Caco-2 (cell line): Measurements from ENCODE around the gene MLPH. TPM values are rescaled to one million over a fixed set of nuclear protein-coding genes. Genes with fewer than 3 reads are reported as not detected.

Experiments
- BruUV-seq: library from RNA; stranded (reverse); fragments of 400-500 nt; replicated peaks from 2 replicates; lab custom pipeline; 2021; lab: Mats Ljungman, UMichigan
- CTCF ChIA-PET: fragments of 300-600 bp; sonication (Branson Sonifier 250); formaldehyde crosslinking; loops from one replicate; lab custom pipeline; 2022; ENCODE audit warnings: antibody characterized with exemption; lab: Charles Lee
- POLR2A ChIA-PET: fragments of 300-600 bp; sonication (Branson Sonifier 250); formaldehyde crosslinking; loops from one replicate; lab custom pipeline; 2022; ENCODE audit warnings: antibody characterized with exemption; lab: Charles Lee
- DNase-seq, 2 experiments: peaks; one replicate each; pipeline versions ENCODE4 v3.0.0 to v3.0.0-alpha.2; 2020 to 2022
- H3K27me3 ChIP-seq: replicated peaks from 2 replicates; pipeline ENCODE4 v1.6.0; 2011; ENCODE audit warnings: low read length; ENCODE audit not compliant: control insufficient read depth, insufficient read depth
- H3K36me3 ChIP-seq: 2 replicates; pipeline ENCODE4 v1.5.1; 2011; ENCODE audit warnings: low read length; ENCODE audit not compliant: control insufficient read depth, insufficient read depth
- H3K4me1 ChIP-seq: fragments of 250-450 bp; sonication (Bioruptor Pico); 2 replicates; pipeline ENCODE4 v1.5.1; 2020; ENCODE audit warnings: mild to moderate bottlenecking
- H3K4me3 ChIP-seq: 2 replicates; pipeline ENCODE4 v1.5.1; 2011; ENCODE audit warnings: low read depth, mild to moderate bottlenecking, control low read depth, low read length
- H3K9me3 ChIP-seq: fragments of 250-450 bp; sonication (Bioruptor Pico); 2 replicates; pipeline ENCODE4 v1.5.1; 2020; ENCODE audit warnings: mild to moderate bottlenecking, moderate library complexity
- H3K27ac Mint-ChIP-seq: one replicate; pipeline ENCODE4 v1.8.0; 2022; ENCODE audit warnings: mixed read lengths; ENCODE audit not compliant: unreplicated experiment
- H3K27me3 Mint-ChIP-seq: one replicate; pipeline ENCODE4 v1.8.0; 2022; ENCODE audit warnings: mixed read lengths; ENCODE audit not compliant: insufficient read depth, unreplicated experiment
- H3K36me3 Mint-ChIP-seq: one replicate; pipeline ENCODE4 v1.8.0; 2022; ENCODE audit warnings: mild to moderate bottlenecking, mixed read lengths; ENCODE audit not compliant: insufficient read depth, unreplicated experiment
- H3K4me1 Mint-ChIP-seq: one replicate; pipeline ENCODE4 v1.8.0; 2022; ENCODE audit warnings: low read depth, mixed read lengths; ENCODE audit not compliant: unreplicated experiment
- H3K4me3 Mint-ChIP-seq: one replicate; pipeline ENCODE4 v1.8.0; 2022; ENCODE audit warnings: mild to moderate bottlenecking, moderate library complexity, mixed read lengths; ENCODE audit not compliant: unreplicated experiment
- H3K9me3 Mint-ChIP-seq: one replicate; pipeline ENCODE4 v1.8.0; 2022; ENCODE audit warnings: mixed read lengths; ENCODE audit not compliant: unreplicated experiment
- CTCF ChIP-seq, 2 experiments: fragments of 200-600 bp in 1 of 2; IDR thresholded peaks; 1 replicate in 1 of 2; 2 replicates in 1 of 2; pipeline versions ENCODE4 v1.5.1 to v1.8.0; 2011 to 2022; ENCODE audit warnings: antibody characterized with exemption in 1 of 2, control low read depth in 1 of 2, inconsistent platforms in 1 of 2, low read depth in 1 of 2, low read length in 1 of 2, mild to moderate bottlenecking in 1 of 2, moderate library complexity in 1 of 2; ENCODE audit not compliant: insufficient read depth in 1 of 2, severe bottlenecking in 1 of 2, unreplicated experiment in 1 of 2
- intact Hi-C: fragments of 100-400 bp; cut with micrococcal nuclease; formaldehyde crosslinking; loops from one replicate; pipeline ENCODE4 v1.10.0; 2022; ENCODE audit not compliant: unreplicated experiment
- microRNA-seq: library from miRNA; unstranded; fragments of <30 nt; microRNA quantifications from one replicate; pipeline ENCODE4 v1.2.0, GENCODE V29; 2022
- total RNA-seq: library from RNA; stranded (reverse); gene quantifications from 2 replicates; pipeline ENCODE4 v1.2.3, GENCODE V29; 2022

Gene MLPH
- total RNA-seq, 1 experiment from 2014 or later = not detected

DNA sequence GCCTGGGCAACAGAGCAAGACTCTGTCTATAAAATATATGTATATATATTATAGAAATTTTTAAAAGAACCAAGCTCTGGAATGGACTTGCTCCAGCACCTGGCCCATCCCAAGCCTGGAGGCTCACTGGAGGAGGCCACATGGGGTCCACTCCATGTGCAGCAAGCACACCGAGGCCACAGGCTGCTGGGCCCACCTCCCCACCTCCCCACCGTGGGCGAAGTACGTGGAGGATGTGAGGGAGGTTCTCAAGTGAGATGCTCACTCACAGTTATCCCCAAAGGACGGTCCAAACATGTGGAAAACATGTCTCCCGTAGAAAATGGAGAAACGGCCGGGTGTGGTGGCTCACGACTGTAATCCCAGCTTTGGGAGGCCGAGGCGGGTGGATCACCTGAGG lies 117.3 kb downstream of the MLPH start:
- H3K36me3 ChIP-seq = no peaks in the 10 kb centered on the region
- intact Hi-C loops = no loop called here
- Mint-ChIP-seq H3K27ac (no peak overlapping the region), H3K36me3 (no peaks in the 10 kb centered on the region), H3K9me3 (no peaks in the 10 kb centered on the region), H3K27me3 (no peaks in the 10 kb centered on the region), H3K4me3 (no peak overlapping the region), H3K4me1 (peaks cover 15% of the 10 kb centered on the region)
- H3K4me1 ChIP-seq = peaks cover 42% of the 10 kb centered on the region
- TF ChIP-seq CTCF (IDR thresholded peaks at IDR 0.05; ENCODE audit: insufficient read depth in 1 of 2, low read depth in 1 of 2, low read length in 1 of 2, severe bottlenecking in 1 of 2, unreplicated experiment in 1 of 2) = no peak
- BruUV-seq = no TSS peak
- DNase-seq = no peak
- ChIA-PET CTCF (interaction anchor here (0.6 to 1.4 kb wide), 2 partner anchors 137 to 171 kb away, joined by 3 to 4 read pairs; no protein-coding TSS in a partner anchor), POLR2A (interaction anchor here (0.6 to 0.7 kb wide), 2 partner anchors 12 to 78 kb away, joined by 3 to 7 read pairs; no protein-coding TSS in a partner anchor)
- no peaks in the 10 kb centered on the region for H3K9me3 ChIP-seq
- no peak overlapping the region for H3K4me3 ChIP-seq
- H3K27me3 ChIP-seq = no peaks in the 10 kb centered on the region

Small RNAs within 50 kb of the gene (microRNA-seq; reads per million reads assigned to microRNA genes)
- gene MIR6811 = not detected

Other genes starting within 250 kb of the MLPH start
- 0.73 and 2.1 TPM in 2 replicates for gene COL6A3, start 73.1 kb upstream of the MLPH start, total RNA-seq
- not detected in 2 replicates for gene PRLH, start 79.3 kb downstream of the MLPH start, total RNA-seq
- 60.9 and 61.5 TPM in 2 replicates for gene RAB17, start 103.5 kb downstream of the MLPH start, total RNA-seq
- 37.1 and 40.8 TPM in 2 replicates for gene LRRFIP1, start 140.3 kb downstream of the MLPH start, total RNA-seq